ENCODE results near the gene CRYL1.

Gene CRYL1, protein sequence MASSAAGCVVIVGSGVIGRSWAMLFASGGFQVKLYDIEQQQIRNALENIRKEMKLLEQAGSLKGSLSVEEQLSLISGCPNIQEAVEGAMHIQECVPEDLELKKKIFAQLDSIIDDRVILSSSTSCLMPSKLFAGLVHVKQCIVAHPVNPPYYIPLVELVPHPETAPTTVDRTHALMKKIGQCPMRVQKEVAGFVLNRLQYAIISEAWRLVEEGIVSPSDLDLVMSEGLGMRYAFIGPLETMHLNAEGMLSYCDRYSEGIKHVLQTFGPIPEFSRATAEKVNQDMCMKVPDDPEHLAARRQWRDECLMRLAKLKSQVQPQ

DNA sequence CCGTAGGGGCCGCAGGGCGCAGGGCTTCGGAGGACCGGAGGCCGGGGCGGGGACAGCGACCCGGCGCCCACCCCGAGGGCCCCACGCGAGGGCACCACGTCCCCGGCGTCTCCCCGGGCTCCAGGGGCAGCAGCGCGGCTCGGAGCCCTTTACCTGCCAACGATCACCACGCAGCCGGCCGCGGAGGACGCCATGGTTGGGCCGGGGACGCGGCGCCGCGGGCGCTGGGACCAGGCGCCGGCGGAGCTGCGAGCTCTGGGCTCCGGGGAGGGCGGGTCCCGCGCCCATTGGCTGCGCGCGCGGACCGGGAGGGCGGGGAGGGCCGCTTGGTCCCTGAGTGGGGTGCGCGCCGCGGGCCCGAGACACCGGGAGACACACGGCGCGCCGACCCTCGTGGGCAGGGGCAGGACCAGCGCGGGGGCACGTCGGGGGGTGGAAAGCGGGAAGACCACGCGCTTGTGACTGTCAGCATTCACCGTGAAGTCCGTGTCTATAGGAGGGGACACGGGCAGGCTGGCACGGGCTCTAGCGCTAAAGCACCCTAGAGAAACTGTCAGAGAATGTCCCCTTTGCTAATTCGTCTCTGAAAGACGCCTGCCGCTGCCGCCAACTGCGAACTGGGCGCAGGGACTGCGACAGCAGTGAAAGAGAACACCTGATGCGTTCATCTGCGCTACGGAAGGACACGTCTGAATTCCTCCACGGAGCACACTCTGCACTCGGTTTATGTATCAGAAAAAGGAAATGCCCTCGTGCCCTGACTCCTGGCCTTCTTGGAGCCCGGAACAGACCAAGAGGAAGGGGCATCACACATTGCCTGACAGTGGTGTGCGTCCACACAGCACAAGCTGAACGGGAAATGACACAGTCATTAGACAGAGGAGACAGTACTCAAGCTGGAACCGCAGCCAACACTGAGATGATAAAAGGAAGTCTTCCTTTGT lies at the start of gene CRYL1:
Gene CRYL1, minus strand, starts transcription at position 257 of the 944 bp plus-strand sequence. Its CDS starts 63 bp downstream, at position 194.
- TF ChIP-seq CTCF (IDR thresholded peaks at IDR 0.05): no peak
- peak; percentile 74 for DNase-seq
- Mint-ChIP-seq H3K4me1 (peaks cover 5% of the 10 kb centered on the region), H3K4me3 (peak within 1 kb of the TSS; percentile 80), H3K27me3 (ENCODE audit: low read depth, poor library complexity) (peaks cover 70% of the 10 kb centered on the region), H3K9me3 (no peaks in the 10 kb centered on the region), H3K36me3 (ENCODE audit: low read depth) (no peaks in the 10 kb centered on the region), H3K27ac (no peak within 1 kb of the TSS)

DNA sequence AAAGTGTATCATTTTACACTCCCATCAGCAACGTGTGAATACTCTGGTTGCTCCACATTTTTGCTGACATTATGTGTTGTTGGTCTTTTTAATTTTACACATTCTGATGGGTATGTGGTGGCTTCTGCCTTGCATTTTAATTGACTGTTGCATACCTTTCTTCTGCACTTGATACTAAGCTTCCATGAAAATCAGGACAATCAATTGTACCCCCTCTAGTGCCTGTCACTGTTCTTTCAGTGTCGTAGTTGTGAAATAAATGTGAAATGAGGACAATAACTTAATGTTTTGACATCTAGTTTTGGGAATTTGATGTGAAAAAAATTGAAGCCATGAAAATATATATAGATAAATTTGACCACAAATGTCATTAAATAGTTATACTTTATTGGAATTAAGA lies 48.0 kb upstream of the CRYL1 start:
- no peak for DNase-seq
- Mint-ChIP-seq H3K4me1 (no peaks in the 10 kb centered on the region), H3K4me3 (no peak overlapping the region), H3K36me3 (ENCODE audit: low read depth) (peaks cover 90% of the 10 kb centered on the region), H3K27ac (no peak overlapping the region), H3K27me3 (ENCODE audit: low read depth, poor library complexity) (peaks cover 3% of the 10 kb centered on the region), H3K9me3 (peaks cover 67% of the 10 kb centered on the region)
- TF ChIP-seq CTCF (IDR thresholded peaks at IDR 0.05): no peak

DNA sequence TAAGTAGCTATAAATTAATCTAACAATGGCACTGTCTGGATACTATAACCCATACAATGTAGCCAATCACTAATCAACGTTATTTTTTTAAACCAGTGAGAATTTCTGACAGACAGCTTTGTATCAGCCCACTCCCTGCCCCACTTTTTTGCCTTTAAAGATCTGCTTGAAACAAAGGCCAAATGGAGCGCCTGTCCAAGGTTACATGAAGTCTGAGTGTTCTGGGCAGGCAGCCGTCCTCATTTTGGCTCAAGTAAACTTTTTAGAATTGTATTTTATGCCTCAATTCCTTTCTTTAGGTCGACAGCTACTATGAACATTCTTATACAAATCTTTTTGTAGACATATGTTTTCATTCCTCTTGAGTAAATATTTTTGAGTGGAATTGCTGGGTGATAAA lies 47.5 kb upstream of the CRYL1 start:
- no peak for TF ChIP-seq CTCF (IDR thresholded peaks at IDR 0.05)
- Mint-ChIP-seq H3K27ac (peak overlapping the region; percentile 31), H3K27me3 (ENCODE audit: low read depth, poor library complexity) (peaks cover 3% of the 10 kb centered on the region), H3K4me3 (no peak overlapping the region), H3K36me3 (ENCODE audit: low read depth) (peaks cover 85% of the 10 kb centered on the region), H3K9me3 (peaks cover 62% of the 10 kb centered on the region), H3K4me1 (peaks cover 3% of the 10 kb centered on the region)
- DNase-seq: no peak

- Mint-ChIP-seq H3K4me1 (peaks cover 11% of the 10 kb centered on the region), H3K27me3 (ENCODE audit: low read depth, poor library complexity) (peaks cover 3% of the 10 kb centered on the region), H3K4me3 (no peak overlapping the region), H3K36me3 (ENCODE audit: low read depth) (peaks cover 70% of the 10 kb centered on the region), H3K27ac (no peak overlapping the region), H3K9me3 (peaks cover 47% of the 10 kb centered on the region)
- no peak for TF ChIP-seq CTCF (IDR thresholded peaks at IDR 0.05)
- no peak for DNase-seq
Observed at GRCh38 chr13:20571676-20572075, 46.0 kb upstream of the CRYL1 start.

GRCh38 chr13:20570517-20570916 lies 44.9 kb upstream of the CRYL1 start:
- Mint-ChIP-seq H3K36me3 (ENCODE audit: low read depth) (peaks cover 60% of the 10 kb centered on the region), H3K4me3 (no peak overlapping the region), H3K27me3 (ENCODE audit: low read depth, poor library complexity) (peaks cover 3% of the 10 kb centered on the region), H3K9me3 (peaks cover 44% of the 10 kb centered on the region), H3K27ac (no peak overlapping the region), H3K4me1 (peaks cover 16% of the 10 kb centered on the region)
- no peak for TF ChIP-seq CTCF (IDR thresholded peaks at IDR 0.05)
- DNase-seq: no peak
